22Rv1 (cell line): ENCODE results near the gene UBA1.

Experiments used
- ZFX ChIP-seq: fragments of 450-650 bp; IDR thresholded peaks from 2 replicates; pipeline ENCODE4 v1.6.1; 2017; ENCODE audit warnings: antibody characterized with exemption, borderline replicate concordance
- TF ChIP-seq, protein P1 (sequence below): fragments of 450-650 bp; IDR thresholded peaks from 2 replicates; pipeline ENCODE4 v1.5.1; 2017; ENCODE audit warnings: mild to moderate bottlenecking

DNA sequence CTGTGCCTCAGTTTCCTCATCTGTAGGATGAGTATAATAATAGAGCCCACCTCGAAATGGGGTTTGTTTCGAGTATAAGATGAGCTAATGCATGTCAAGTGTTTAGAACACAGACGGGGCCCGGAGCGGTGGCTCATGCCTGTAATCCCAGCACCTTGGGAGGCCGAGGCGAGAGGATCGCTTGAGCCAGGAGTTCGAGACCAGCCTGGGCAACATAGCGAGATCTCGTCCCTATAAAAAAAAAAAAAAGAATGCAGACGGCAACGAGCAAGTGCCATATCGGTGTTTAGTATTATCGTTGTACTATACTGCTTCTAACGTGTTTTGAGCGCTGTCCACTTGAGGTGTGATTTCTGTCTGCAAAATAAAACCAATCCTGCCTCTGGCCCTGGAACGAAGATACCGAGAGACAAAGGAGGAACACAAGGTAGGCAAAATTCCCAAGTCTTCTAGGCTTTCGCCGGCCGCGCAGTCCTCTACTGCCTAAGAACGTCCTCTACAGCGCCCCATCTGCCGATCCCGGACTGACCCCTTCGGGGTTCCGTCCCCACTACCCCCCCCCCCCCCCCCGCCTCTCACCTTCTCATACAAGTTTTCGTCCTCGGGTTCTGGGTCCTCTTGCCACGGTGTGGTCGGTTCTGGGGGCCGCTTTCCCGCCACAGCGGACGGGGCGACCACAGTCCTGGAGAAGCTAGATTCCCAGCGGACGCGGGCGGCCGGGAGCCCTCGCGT lies 49.6 kb upstream of the UBA1 start:
- TF ChIP-seq, protein P1, sequence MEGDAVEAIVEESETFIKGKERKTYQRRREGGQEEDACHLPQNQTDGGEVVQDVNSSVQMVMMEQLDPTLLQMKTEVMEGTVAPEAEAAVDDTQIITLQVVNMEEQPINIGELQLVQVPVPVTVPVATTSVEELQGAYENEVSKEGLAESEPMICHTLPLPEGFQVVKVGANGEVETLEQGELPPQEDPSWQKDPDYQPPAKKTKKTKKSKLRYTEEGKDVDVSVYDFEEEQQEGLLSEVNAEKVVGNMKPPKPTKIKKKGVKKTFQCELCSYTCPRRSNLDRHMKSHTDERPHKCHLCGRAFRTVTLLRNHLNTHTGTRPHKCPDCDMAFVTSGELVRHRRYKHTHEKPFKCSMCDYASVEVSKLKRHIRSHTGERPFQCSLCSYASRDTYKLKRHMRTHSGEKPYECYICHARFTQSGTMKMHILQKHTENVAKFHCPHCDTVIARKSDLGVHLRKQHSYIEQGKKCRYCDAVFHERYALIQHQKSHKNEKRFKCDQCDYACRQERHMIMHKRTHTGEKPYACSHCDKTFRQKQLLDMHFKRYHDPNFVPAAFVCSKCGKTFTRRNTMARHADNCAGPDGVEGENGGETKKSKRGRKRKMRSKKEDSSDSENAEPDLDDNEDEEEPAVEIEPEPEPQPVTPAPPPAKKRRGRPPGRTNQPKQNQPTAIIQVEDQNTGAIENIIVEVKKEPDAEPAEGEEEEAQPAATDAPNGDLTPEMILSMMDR, result no peak
- no peak for TF ChIP-seq ZFX
